ENCODE results near the gene TBC1D3I.

TBC1D3I gene

GRCh38 chr17:36205637-36206485 is 58.5 kb downstream of the TBC1D3I start:
- no peak for DNase-seq

GRCh38 chr17:36204724-36205500 is 59.5 kb downstream of the TBC1D3I start:
- no peak for DNase-seq

Measured in activated gamma-delta T cell (primary cell).